Transverse colon (tissue), 4 donors: ENCODE results near the gene PSMB7. TPM values are rescaled to one million over a fixed set of nuclear protein-coding genes. Genes with fewer than 3 reads are reported as not detected.

ENCODE experiments used
- DNase-seq: peaks from one replicate; pipeline ENCODE4 v3.0.0-alpha.2; 2019
- H3K27ac ChIP-seq, 4 donors: fragments of 200-600 bp; sonication (generic); 2 replicates each; pipeline ENCODE4 v1.5.1; 2016 to 2018; ENCODE audit warnings: inconsistent platforms in 4 of 4
- H3K27me3 ChIP-seq: fragments of 200-600 bp; sonication (generic); 2 replicates; pipeline ENCODE4 v1.5.1; 2017; ENCODE audit warnings: inconsistent platforms
- H3K36me3 ChIP-seq, 4 donors: fragments of 200-600 bp; sonication (generic); 2 replicates each; pipeline ENCODE4 v1.5.1; 2017 to 2019; ENCODE audit warnings: inconsistent platforms in 4 of 4
- H3K4me1 ChIP-seq, 4 donors: fragments of 200-600 bp; sonication (generic); 2 replicates each; pipeline ENCODE4 v1.5.1; 2017 to 2020; ENCODE audit warnings: inconsistent platforms in 4 of 4
- H3K4me3 ChIP-seq, 4 donors: fragments of 200-600 bp; sonication (generic); 1 replicate in 1 of 4; 2 replicates in 3 of 4; pipeline versions ENCODE4 v1.5.1 to v1.6.1; 2017 to 2019; ENCODE audit warnings: inconsistent platforms in 4 of 4
- H3K9me3 ChIP-seq, 2 donors: fragments of 200-600 bp; sonication (generic); 2 replicates each; pipeline ENCODE4 v1.5.1; 2017 to 2019; ENCODE audit warnings: inconsistent platforms in 2 of 2
- EP300 ChIP-seq: sonication (generic); formaldehyde crosslinking; IDR thresholded peaks from one replicate; pipeline ENCODE4 v1.6.1; 2017; ENCODE audit warnings: antibody characterized with exemption, low read depth
- POLR2A ChIP-seq: fragments of 450-650 bp; IDR thresholded peaks from one replicate; pipeline ENCODE4 v1.6.1; 2016; ENCODE audit warnings: antibody characterized with exemption, mild to moderate bottlenecking, moderate library complexity
- POLR2AphosphoS5 ChIP-seq, 3 donors: sonication (generic); formaldehyde crosslinking; IDR thresholded peaks; one replicate each; pipeline ENCODE4 v1.6.1; 2016; ENCODE audit warnings: antibody characterized with exemption in 3 of 3
- WGBS, 2 donors: methylation state at CpG; one replicate each; pipeline ENCODE4 v1.1.5; 2018; ENCODE audit warnings: low coverage in 1 of 2; 5-methylcytosine and 5-hydroxymethylcytosine counted together
- in situ Hi-C, 4 donors: fragments of 200-750 bp; cut with MboI; loops; one replicate each; pipeline versions ENCODE4 v1.15.0 to v1.15.1; 2017; ENCODE audit warnings: low sequenced_read_pairs in 3 of 4, low pct_ligation_motif_present in 1 of 4, low pct_unique_long_range_greater_than_20kb in 1 of 4
- intact Hi-C: fragments of 100-400 bp; cut with DNase I; formaldehyde crosslinking; loops from one replicate; pipeline ENCODE4 v1.15.1; 2023; ENCODE audit warnings: low total_unique reads
- total RNA-seq, 4 donors: library from RNA; depleted of rRNA; stranded (reverse); fragments of >200 nt; gene quantifications; one replicate each; pipeline ENCODE4 v1.1.0, GENCODE V29; 2016
- TF ChIP-seq, protein P1 (sequence below), 5 experiments: fragments of 200-600 bp in 3 of 5; fragments of 450-650 bp in 2 of 5; sonication (generic) in 3 of 5; IDR thresholded peaks; 1 replicate in 2 of 5; 2 replicates in 3 of 5; pipeline ENCODE4 v1.5.1; 2016 to 2017; ENCODE audit warnings: antibody characterized with exemption in 5 of 5, inconsistent platforms in 3 of 5, mild to moderate bottlenecking in 2 of 5, moderate library complexity in 1 of 5

The PSMB7 gene
- total RNA-seq, 4 donors from 2014 or later, result 11.6 to 136 (median 51.6) TPM

DNA sequence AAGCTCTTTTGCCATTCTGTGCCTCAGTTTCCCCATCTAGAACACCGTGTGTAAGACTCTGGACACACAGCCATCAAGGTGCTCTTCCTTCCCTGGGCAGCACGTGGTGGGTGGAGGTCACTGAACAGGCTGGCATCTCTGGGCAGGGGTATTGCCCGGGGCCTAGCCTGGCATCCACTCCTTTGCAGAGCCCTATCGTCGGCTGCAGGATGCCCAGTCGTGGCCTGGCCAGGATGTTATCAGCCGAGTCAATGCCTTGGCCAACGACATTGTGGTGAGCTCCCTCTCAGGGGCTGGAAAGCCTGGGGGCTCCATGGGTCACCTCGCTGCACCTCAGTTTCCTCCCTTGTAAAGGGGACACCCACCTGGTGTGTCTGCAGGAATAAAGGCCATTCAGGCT lies 39.1 kb upstream of the PSMB7 start:
- 80% methylated on average over 9 of the region's 9 CpGs; no CpG with 5 or more reads in 1 of the 2 donors for WGBS, 2 donors
- H3K4me1 ChIP-seq, result peaks cover 0 to 14% (median 9%) of the 10 kb centered on the region in 4 donors
- H3K4me3 ChIP-seq, result no peak overlapping the region
- no peak overlapping the region for H3K27ac ChIP-seq
- H3K36me3 ChIP-seq, result no peaks in the 10 kb centered on the region
- H3K9me3 ChIP-seq, result no peaks in the 10 kb centered on the region
- H3K27me3 ChIP-seq, result peaks cover 47% of the 10 kb centered on the region
- intact Hi-C loops, result no loop called here
- TF ChIP-seq POLR2AphosphoS5 (IDR thresholded peaks at IDR 0.05) (no peak), EP300 (no peak), POLR2A (no peak)
- TF ChIP-seq, protein P1, sequence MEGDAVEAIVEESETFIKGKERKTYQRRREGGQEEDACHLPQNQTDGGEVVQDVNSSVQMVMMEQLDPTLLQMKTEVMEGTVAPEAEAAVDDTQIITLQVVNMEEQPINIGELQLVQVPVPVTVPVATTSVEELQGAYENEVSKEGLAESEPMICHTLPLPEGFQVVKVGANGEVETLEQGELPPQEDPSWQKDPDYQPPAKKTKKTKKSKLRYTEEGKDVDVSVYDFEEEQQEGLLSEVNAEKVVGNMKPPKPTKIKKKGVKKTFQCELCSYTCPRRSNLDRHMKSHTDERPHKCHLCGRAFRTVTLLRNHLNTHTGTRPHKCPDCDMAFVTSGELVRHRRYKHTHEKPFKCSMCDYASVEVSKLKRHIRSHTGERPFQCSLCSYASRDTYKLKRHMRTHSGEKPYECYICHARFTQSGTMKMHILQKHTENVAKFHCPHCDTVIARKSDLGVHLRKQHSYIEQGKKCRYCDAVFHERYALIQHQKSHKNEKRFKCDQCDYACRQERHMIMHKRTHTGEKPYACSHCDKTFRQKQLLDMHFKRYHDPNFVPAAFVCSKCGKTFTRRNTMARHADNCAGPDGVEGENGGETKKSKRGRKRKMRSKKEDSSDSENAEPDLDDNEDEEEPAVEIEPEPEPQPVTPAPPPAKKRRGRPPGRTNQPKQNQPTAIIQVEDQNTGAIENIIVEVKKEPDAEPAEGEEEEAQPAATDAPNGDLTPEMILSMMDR (IDR thresholded peaks at IDR 0.05), result no peak
- no peak for DNase-seq
- in situ Hi-C loops, result no loop called here

DNA sequence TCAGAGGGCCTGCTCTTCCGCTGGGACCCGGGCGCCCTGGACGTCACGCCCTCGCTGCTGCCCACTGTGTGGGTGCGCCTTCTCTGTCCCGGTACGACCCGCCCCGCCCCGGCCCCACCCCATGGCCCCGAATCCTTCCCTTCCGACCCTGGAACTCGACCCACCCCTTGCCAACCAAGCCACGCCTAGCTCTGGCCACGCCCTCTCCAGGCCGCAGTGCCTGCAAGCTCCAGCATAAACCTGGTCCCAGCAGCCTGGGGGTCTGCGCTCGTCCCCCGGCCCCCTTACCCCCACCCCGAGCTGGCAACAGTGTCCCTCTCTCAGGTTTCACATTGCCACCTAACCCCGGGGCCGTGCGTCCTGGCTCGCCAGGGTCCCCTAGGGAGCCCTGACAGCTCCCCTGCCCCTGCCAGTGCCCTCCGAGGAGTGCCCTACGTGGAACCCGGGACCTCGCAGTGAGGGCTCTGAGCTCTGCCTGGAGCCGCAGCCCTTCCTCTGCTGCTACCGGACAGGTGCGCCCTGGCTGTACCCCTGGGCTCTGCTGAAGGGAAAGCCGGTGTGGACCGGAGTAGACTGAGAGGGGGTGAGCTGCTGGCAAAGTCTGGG lies 38.4 kb upstream of the PSMB7 start:
- DNase-seq, result peak; percentile 65
- TF ChIP-seq EP300, result no peak
- TF ChIP-seq, protein P1 (IDR thresholded peaks at IDR 0.05), result no peak
- no peak for TF ChIP-seq POLR2A
- no peak for TF ChIP-seq POLR2AphosphoS5 (IDR thresholded peaks at IDR 0.05)

DNA sequence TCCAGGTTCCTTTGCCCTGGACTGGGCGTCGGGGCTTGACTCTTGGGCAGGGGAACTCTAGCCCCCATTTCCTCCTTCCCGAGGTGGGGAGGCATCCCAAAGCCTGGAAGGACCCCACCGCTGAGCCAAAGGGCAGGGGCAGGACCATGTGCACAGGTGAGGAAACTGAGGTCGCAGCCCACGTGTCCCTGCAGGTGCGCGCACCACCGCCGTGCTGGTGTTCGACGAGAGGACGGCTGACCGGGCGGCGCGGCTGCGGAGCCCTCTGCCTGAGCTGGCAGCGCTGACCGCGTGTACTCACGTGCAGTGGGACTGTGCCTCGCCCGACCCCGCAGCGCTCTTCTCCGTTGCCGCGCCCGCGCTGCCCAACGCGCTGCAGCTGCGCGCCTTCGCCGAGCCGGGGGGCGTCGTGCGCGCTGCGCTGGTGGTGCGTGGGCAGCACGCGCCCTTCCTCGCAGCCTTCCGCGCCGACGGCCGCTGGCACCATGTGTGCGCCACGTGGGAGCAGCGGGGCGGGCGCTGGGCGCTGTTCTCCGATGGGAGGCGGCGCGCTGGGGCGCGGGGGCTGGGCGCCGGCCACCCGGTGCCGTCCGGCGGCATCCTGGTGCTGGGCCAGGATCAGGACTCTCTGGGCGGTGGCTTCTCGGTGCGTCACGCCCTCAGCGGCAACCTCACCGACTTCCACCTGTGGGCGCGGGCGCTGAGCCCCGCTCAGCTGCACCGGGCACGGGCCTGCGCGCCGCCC lies 37.8 kb upstream of the PSMB7 start:
- H3K27me3 ChIP-seq, result peaks cover 47% of the 10 kb centered on the region
- in situ Hi-C loops, result no loop called here
- H3K36me3 ChIP-seq, result no peaks in the 10 kb centered on the region
- DNase-seq, result no peak
- H3K4me1 ChIP-seq, result peaks cover 0 to 14% (median 9%) of the 10 kb centered on the region in 4 donors
- 66% methylated on average over 59 of the region's 85 CpGs; no CpG with 5 or more reads in 1 of the 2 donors for WGBS, 2 donors
- peak overlapping the region in 3 of 4 donors; percentile 15 to 40 (median 29) for H3K4me3 ChIP-seq
- H3K9me3 ChIP-seq, result no peaks in the 10 kb centered on the region
- TF ChIP-seq, protein P1 (IDR thresholded peaks at IDR 0.05), result no peak
- TF ChIP-seq EP300 (no peak), POLR2AphosphoS5 (IDR thresholded peaks at IDR 0.05) (no peak), POLR2A (no peak)
- intact Hi-C loops, result no loop called here
- H3K27ac ChIP-seq, result no peak overlapping the region

More for the DNA sequence above, 38.4 kb upstream of the PSMB7 start:
- peaks cover 0 to 14% (median 9%) of the 10 kb centered on the region in 4 donors for H3K4me1 ChIP-seq
- no peaks in the 10 kb centered on the region for H3K36me3 ChIP-seq
- peak overlapping the region in 3 of 4 donors; percentile 15 to 40 (median 29) for H3K4me3 ChIP-seq
- 51% methylated on average over 20 of the region's 35 CpGs; no CpG with 5 or more reads in 1 of the 2 donors for WGBS, 2 donors
- H3K9me3 ChIP-seq, result no peaks in the 10 kb centered on the region
- in situ Hi-C loops (no loop called here), intact Hi-C loops (no loop called here)
- H3K27ac ChIP-seq, result no peak overlapping the region
- H3K27me3 ChIP-seq, result peaks cover 47% of the 10 kb centered on the region

DNA sequence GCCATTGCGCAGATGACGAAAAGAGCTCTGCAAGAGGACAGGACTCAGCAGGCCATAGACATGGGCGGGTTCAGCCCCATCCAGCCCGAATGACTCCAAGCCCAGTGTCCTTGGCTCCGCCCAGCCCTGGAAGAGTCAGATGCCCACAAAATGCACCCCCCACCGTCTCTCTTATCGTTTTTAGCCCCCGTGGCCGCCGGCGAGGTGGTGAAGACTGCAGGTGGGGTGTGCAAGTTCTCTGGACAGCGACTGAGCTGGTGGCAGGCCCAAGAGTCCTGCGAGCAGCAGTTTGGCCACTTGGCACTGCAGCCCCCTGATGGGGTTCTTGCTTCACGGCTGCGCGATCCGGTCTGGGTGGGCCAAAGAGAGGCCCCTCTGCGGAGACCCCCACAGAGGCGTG lies 37.1 kb upstream of the PSMB7 start:
- no peaks in the 10 kb centered on the region for H3K36me3 ChIP-seq
- H3K4me1 ChIP-seq, result peaks cover 0 to 14% (median 9%) of the 10 kb centered on the region in 4 donors
- WGBS, 2 donors, result 86% methylated on average over 19 of the region's 19 CpGs; no CpG with 5 or more reads in 1 of the 2 donors
- in situ Hi-C loops (no loop called here), intact Hi-C loops (no loop called here)
- DNase-seq, result no peak
- TF ChIP-seq, protein P1 (IDR thresholded peaks at IDR 0.05), result no peak
- TF ChIP-seq POLR2A (no peak), POLR2AphosphoS5 (IDR thresholded peaks at IDR 0.05) (no peak), EP300 (no peak)
- H3K4me3 ChIP-seq, result no peak overlapping the region
- no peak overlapping the region for H3K27ac ChIP-seq
- no peaks in the 10 kb centered on the region for H3K9me3 ChIP-seq
- peaks cover 47% of the 10 kb centered on the region for H3K27me3 ChIP-seq
